ENCODE data around the gene ZP1. TPM values are rescaled to one million over a fixed set of nuclear protein-coding genes. Genes with fewer than 3 reads are reported as not detected.
A peak's percentile ranks its signal among the peaks of the same experiment; 100 is the strongest.

The ZP1 gene
- total RNA-seq, 2 experiments from 2014 or later, result not detected

DNA sequence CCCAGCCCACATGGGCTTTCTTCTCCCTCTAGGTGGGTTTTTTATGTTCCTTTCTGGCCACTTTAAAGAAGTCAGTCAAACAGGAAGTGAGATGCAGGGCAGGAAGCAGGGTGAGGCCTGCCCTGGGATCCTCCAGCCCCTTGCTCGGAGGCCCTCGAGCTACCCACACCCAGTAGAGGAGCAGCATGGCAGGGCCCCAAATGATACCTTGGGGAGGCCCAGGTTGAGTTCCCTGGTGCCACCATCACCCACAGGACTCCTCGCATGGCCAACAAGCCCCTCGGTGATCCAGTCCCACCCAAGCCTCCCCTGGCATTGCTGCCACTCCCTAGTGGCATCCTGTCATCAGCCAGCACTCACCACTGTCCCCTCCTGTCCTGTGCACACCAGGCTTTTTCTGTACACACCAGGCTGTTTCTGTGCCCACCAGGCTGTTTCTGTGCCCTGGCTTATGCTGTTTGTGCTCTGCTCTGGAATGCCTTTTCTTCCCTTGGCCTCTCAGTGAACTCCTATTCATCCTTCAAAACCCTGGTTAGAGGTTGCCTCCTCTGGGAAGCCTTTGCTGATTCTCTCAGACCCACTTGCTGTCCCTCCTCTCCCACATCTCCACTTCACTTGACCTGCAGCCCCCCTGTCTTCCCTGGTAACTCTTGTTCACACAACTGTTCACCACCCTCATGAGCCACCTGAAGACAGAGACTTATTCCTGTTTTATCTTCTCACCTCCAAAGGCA is 8.4 kb upstream of the ZP1 start:
- Histone ChIP-seq H2AFZ (ENCODE audit: low read length) (no peak overlapping the region), H3K4me3 (ENCODE audit: low read depth, low read length, poor library complexity, severe bottlenecking) (no peak overlapping the region), H3K27ac (ENCODE audit: low read depth, low read length, poor library complexity, severe bottlenecking) (no peak overlapping the region), H3K79me2 (ENCODE audit: insufficient read depth, low read depth, low read length) (no peaks in the 10 kb centered on the region), H3K4me2 (ENCODE audit: low read length) (peak overlapping the region; percentile 4; the same call in 1 of the 2 replicates), H3K9me3 (ENCODE audit: low read length) (no peaks in the 10 kb centered on the region), H4K20me1 (ENCODE audit: insufficient read depth, low read length) (no peaks in the 10 kb centered on the region), H3K4me1 (ENCODE audit: insufficient read depth, low read length, poor library complexity, severe bottlenecking) (peaks cover 10% of the 10 kb centered on the region), H3K9me2 (ENCODE audit: insufficient read depth, low read length) (no peaks in the 10 kb centered on the region), H3K36me3 (ENCODE audit: insufficient read depth, low read length) (0 out of 2 replicates have a peak, but pooled peaks cover 2% of the 10 kb centered on the region)
- BruUV-seq (replicated peaks), result no TSS peak
- ChIA-PET POLR2A (no interaction called here), CTCF (ENCODE audit: unreplicated experiment) (no interaction called here)
- peak; percentile 36 for DNase-seq (ENCODE audit: low spot score)
- TF ChIP-seq EZH2phosphoT487 (IDR thresholded peaks at IDR 0.05; ENCODE audit: borderline replicate concordance, low read depth, low read length), result no peak
- TF ChIP-seq, protein P1, sequence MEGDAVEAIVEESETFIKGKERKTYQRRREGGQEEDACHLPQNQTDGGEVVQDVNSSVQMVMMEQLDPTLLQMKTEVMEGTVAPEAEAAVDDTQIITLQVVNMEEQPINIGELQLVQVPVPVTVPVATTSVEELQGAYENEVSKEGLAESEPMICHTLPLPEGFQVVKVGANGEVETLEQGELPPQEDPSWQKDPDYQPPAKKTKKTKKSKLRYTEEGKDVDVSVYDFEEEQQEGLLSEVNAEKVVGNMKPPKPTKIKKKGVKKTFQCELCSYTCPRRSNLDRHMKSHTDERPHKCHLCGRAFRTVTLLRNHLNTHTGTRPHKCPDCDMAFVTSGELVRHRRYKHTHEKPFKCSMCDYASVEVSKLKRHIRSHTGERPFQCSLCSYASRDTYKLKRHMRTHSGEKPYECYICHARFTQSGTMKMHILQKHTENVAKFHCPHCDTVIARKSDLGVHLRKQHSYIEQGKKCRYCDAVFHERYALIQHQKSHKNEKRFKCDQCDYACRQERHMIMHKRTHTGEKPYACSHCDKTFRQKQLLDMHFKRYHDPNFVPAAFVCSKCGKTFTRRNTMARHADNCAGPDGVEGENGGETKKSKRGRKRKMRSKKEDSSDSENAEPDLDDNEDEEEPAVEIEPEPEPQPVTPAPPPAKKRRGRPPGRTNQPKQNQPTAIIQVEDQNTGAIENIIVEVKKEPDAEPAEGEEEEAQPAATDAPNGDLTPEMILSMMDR (conservative IDR thresholded peaks at IDR 0.05; ENCODE audit: low read length), result no peak
- intact Hi-C loops (cut with micrococcal nuclease; ENCODE audit: unreplicated experiment), result no loop called here

DNA sequence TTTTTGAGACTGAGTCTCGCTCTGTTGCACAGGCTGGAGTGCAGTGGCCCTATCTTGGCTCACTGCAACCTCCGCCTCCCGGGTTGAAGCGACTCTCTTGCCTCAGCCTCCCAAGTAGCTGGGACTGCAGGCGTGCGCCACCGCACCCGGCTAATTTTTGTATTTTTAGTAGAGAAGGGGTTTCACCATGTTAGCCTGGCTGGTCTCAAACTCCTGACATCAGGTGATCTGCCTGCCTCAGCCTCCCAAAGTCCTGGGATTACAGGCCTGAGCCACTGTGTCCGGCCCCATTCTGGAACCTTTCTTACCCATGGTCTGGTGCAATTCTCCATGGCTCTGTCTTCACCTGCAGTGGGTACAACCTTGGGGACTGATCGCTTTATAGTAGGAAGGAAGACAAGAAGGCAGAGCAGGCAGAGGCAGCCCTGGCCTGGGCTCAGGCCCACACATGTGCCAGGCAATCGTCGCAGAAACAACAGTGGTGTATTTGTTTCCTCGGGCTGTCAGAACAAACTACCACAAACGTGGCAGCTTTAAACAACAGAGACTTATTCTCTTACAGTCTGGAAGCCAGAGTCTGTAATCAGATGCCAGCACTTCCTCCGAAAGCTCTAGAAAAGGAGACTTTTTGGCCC is 7.6 kb upstream of the ZP1 start:
- no peak overlapping the region for H3K4me3 ChIP-seq (ENCODE audit: low read depth, low read length, poor library complexity, severe bottlenecking)
- H4K20me1 ChIP-seq (ENCODE audit: insufficient read depth, low read length), result no peaks in the 10 kb centered on the region
- no peaks in the 10 kb centered on the region for H3K36me3 ChIP-seq (ENCODE audit: insufficient read depth, low read length)
- BruUV-seq (replicated peaks), result no TSS peak
- H2AFZ ChIP-seq (ENCODE audit: low read length), result no peak overlapping the region
- POLR2A ChIA-PET, result interaction anchor here (0.7 to 0.8 kb wide), 2 partner anchors 10 to 81 kb away, joined by 4 read pairs; no protein-coding TSS in a partner anchor
- no peak for DNase-seq (ENCODE audit: low spot score)
- no peaks in the 10 kb centered on the region for H3K9me3 ChIP-seq (ENCODE audit: low read length)
- intact Hi-C loops (cut with micrococcal nuclease; ENCODE audit: unreplicated experiment), result no loop called here
- H3K4me2 ChIP-seq (ENCODE audit: low read length), result no peak overlapping the region
- no peaks in the 10 kb centered on the region for H3K79me2 ChIP-seq (ENCODE audit: insufficient read depth, low read depth, low read length)
- CTCF ChIA-PET (ENCODE audit: unreplicated experiment), result no interaction called here
- TF ChIP-seq EZH2phosphoT487 (IDR thresholded peaks at IDR 0.05; ENCODE audit: borderline replicate concordance, low read depth, low read length), result no peak
- TF ChIP-seq, protein P1 (conservative IDR thresholded peaks at IDR 0.05; ENCODE audit: low read length), result no peak
- no peaks in the 10 kb centered on the region for H3K9me2 ChIP-seq (ENCODE audit: insufficient read depth, low read length)
- no peak overlapping the region for H3K27ac ChIP-seq (ENCODE audit: low read depth, low read length, poor library complexity, severe bottlenecking)
- peaks cover 10% of the 10 kb centered on the region for H3K4me1 ChIP-seq (ENCODE audit: insufficient read depth, low read length, poor library complexity, severe bottlenecking)

DNA sequence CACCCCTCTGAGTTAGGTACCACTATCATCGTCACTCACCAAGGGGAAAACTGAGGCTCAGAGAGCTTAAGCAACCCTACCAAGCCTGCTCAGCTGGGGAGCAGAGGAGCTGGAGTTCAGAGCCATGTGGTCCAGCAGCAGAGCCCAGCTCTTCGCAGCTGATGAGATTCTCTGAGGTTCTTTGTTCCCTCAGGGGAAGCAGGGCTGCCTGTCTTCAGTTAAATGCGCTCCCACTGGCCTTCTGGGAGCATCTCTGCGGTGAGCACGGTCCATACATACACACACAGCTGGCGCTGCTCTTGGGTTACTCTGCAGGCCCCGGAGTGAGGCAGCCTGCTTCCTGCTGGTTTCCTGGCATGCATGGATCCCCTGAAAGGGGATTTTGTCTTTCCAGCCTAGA is 6.4 kb upstream of the ZP1 start:
- no peaks in the 10 kb centered on the region for H4K20me1 ChIP-seq (ENCODE audit: insufficient read depth, low read length)
- H3K9me3 ChIP-seq (ENCODE audit: low read length), result no peaks in the 10 kb centered on the region
- H3K4me2 ChIP-seq (ENCODE audit: low read length), result no peak overlapping the region
- POLR2A ChIA-PET, result interaction anchor here (0.6 to 0.8 kb wide), 3 partner anchors 82 to 1083 kb away, joined by 3 to 4 read pairs (median 3); no protein-coding TSS in a partner anchor
- intact Hi-C loops (cut with micrococcal nuclease; ENCODE audit: unreplicated experiment), result no loop called here
- no TSS peak for BruUV-seq (replicated peaks)
- H3K79me2 ChIP-seq (ENCODE audit: insufficient read depth, low read depth, low read length), result no peaks in the 10 kb centered on the region
- no peaks in the 10 kb centered on the region for H3K36me3 ChIP-seq (ENCODE audit: insufficient read depth, low read length)
- no peak overlapping the region for H2AFZ ChIP-seq (ENCODE audit: low read length)
- peaks cover 10% of the 10 kb centered on the region for H3K4me1 ChIP-seq (ENCODE audit: insufficient read depth, low read length, poor library complexity, severe bottlenecking)
- H3K27ac ChIP-seq (ENCODE audit: low read depth, low read length, poor library complexity, severe bottlenecking), result no peak overlapping the region
- no peak for DNase-seq (ENCODE audit: low spot score)
- CTCF ChIA-PET (ENCODE audit: unreplicated experiment), result no interaction called here
- TF ChIP-seq, protein P1 (conservative IDR thresholded peaks at IDR 0.05; ENCODE audit: low read length), result no peak
- TF ChIP-seq EZH2phosphoT487 (IDR thresholded peaks at IDR 0.05; ENCODE audit: borderline replicate concordance, low read depth, low read length), result no peak
- H3K4me3 ChIP-seq (ENCODE audit: low read depth, low read length, poor library complexity, severe bottlenecking), result no peak overlapping the region
- H3K9me2 ChIP-seq (ENCODE audit: insufficient read depth, low read length), result no peaks in the 10 kb centered on the region

Data from OCI-LY7 (cell line).